Medulla oblongata (tissue), 1 donor: ENCODE results near the gene RASSF5.

ENCODE experiments used
- DNase-seq: peaks from one replicate; pipeline ENCODE4 v3.0.0-alpha.2; 2015; ENCODE audit errors: extremely low spot score

RASSF5 gene

DNA sequence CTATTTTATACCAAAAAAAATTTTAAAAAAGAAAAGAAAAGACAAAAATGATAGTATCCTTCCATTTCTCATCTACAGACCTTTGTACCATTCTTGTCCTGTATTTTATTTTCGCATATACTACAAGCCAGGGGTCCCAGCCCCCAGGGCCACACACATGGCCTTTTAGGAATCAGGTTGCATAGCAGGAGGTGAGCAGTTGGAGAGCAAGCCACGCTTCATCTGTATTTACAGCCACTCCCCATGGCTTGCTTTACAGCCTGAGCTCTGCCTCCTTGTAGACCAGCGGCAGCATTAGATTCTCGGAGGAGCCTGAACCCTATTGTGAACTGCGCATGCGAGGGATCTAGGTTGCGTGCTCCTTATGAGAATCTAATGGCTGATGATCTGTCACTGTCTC lies 39.8 kb downstream of the RASSF5 start:
- no peak for DNase-seq

DNA sequence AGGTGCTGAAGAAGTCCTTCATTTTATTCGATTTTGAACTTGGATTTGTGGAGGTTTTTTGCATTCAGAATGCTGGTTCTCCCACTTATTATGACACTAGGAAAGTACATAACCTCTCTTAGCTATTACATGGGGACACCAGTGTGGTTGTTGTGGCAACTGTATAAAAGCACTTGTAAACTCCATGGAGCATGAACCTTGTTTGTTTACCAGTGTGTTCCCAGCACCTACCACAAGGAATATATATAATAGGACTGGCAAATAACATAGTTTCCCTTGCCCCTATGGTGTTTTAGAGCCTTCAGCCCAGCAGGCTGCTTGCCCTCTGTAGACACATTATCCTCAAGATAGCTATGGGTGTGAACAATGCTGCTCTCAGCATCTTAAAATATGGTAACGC lies 43.1 kb downstream of the RASSF5 start:
- no peak for DNase-seq

DNA sequence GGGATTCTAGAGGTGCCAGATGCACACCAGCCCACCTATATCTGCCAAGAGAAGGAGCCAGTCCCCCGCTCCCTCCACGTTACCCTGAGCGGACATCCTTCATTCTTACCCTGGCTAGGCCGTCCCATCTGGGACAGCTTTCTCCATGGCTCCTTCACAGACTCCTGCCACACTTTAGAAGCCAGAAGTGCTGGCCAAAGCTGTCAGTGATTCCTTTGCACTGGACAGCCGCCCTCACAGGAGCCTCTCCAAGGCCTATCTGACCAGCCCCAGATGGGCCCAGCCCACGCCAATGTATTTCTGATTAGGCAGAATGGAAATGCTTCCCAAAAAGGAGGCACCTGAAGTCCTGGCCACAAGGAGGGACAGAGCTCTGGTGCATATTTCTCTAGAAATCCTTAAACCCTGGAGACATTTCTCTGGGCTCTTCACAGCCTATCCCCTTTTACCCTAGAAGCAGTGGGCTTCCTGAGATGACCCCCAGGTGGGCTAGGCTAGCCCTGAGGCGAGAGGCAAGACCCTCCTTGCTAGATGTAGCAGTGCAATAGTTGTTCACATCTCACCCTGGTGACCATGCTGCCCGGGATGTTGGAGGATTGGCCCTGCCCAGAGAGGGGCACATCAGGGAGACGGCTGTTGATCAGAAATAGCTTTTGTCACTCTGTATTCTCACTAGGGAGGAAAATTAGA lies 44.1 kb downstream of the RASSF5 start:
- no peak for DNase-seq

DNA sequence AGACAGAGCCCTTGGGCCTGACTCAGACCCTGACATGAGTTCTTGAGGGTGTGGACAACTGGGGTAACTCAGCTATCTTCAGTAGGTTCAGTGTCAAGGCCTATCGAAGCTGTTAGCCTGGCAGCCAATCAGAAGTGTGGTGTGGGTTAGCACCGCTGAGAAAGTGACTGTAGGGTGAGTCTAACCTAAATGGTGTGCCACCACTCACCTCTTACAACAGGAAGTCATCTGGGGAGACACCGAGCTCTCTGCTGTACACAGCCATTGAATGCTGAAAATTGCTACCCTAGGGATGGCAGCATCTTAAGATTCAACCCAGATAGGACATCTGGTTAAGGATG lies 44.6 kb downstream of the RASSF5 start:
- no peak for DNase-seq

DNA sequence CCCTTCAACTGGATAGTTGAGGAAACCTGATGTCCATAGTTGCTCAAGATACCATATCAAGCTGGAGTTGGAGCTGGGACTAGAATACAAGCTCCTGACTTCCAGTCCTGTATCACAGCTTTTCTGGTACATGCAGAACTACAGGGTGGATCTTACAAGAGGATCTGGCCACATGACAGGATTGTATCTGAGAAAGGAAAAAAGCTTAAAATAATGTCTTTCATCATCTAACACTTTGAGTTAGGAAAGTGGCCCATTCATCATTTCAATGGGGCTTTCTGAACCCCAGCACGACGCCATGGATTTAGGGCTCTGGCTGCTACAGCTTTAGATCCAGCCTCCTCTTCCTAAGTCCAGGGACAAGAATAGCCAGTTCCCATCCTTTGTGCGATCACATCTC lies 46.9 kb downstream of the RASSF5 start:
- no peak for DNase-seq

DNA sequence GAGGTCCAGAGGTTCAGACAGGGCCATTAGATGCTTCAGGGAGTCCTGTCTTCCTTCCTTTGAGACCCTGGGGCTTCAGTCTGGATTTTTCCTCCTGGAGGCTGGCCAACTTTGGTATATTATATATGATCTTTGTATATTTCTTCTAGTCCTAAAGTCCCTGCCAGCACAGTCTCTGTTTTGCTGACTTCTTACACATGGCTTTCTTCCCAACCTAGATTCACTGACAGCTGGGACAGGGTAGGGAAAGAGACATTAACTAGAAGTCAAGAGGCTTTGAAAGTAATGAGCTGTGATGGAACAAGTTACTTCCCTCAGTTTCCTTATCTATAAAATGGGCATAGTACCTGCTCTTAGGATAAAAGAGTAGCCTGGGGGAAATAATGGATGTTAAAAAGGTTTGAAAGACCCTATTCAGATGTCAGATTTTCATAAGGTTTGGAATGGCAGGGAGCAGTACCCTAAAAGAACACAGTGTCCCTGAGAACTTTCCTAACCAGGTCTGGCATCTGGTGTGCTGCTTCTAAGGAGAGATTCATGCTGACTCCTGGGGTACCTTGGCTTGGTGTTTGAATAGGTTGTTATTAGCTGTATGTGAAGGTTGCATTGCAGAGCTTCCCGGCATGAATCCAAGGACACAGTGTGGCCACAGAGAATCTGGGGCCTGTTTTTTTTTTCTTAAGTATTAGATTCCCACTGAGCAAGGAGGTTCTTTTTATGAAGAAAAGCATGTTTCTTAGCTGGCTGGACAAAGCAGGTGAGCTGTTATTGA lies 47.6 kb downstream of the RASSF5 start:
- DNase-seq: no peak

DNA sequence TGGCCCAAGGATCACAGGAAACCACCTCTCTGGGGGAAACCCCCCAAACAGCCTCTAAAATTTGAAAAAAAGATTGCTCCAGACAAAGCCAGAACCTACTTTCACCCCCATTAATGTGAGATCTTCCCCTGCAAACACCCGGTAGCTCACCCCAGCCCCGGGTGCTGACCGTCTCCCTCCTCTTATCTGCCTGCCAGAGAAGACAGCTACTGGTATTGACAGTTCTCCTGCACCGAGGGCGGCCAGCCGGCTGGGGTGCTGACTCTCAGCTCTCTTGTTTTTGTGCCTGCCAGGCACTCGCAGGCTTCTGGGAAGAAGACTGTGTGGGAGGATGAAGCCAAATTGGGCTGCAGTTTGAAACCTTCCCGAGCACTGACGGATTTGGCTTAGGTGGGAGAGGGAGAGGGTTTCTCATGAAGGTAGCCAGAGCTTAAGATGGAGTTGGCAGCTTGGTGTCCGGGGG lies 48.2 kb downstream of the RASSF5 start:
- peak; percentile 52 for DNase-seq

DNA sequence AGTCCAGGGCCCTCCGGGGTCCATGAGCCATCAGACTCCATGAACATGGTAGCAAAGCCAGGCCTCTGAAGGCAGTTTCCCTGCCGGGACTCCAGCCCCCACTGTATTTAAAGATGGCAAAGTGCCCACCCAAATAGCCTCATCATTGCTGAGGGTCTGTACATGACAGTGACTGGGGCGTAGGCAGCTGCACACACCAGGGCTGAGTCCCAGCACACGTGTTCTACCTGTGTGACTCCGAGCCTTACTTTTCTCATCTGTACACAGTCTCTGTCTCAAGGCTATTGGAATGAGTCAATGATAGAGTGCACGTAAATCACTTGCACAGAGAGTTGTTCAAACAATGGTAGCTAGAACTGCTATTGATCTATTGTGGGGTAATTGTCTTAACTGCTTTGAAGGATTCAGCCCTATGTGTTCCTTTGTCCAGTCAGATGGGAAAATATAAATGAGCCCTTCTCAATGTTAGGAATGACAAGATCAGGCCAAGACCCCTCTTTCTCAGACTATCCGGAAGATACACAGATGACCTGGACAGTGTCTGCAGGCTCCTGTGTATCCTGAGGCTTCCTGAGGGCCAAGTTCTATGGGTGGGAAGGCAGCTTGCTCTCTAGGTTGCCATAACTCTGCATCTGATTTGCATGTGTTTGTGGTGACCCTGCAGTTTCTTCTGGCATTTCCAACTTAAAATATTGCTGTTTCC lies 48.9 kb downstream of the RASSF5 start:
- no peak for DNase-seq

DNA sequence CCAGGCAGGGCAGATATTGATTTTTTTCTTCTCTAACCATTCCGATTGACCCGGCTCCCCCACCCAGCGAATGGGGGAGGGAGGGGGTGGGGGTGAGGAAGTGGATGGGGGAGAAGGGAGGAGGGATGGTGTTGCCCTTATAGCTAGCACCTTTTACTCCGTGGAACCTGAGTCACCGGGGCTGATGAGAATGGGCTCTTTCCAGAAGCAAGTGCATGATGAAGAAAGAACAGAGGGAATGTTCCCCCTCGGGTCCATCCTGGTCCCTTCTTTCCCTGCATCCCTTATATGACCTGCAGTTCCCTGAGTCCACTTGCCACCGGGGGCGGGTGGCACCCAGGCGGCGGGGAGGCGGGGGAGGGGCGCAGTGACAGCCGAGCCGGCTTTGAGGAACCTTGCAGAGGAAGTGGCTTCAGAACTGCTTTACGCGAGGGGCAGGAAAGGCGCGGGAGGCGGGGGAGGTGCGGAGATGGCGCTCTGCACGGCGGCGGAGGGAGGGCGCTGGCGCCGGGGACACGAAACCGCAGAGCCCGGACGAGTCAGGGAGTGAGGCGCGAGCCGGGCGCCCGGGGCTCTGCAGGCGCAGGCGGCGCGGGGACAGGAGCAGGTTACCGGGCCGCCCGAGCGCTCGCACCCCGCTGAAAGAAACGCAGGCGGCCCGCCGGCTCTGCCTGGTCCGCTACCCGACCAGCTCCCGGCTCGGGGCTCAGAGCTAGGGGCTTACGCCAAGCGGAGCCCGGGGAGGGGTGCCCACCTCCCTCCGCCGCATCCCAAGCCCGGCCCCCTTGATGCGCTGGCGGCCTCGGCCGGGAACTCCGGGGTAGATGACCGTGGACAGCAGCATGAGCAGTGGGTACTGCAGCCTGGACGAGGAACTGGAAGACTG lies 49.7 kb downstream of the RASSF5 start:
- peak; percentile 78 for DNase-seq

DNA sequence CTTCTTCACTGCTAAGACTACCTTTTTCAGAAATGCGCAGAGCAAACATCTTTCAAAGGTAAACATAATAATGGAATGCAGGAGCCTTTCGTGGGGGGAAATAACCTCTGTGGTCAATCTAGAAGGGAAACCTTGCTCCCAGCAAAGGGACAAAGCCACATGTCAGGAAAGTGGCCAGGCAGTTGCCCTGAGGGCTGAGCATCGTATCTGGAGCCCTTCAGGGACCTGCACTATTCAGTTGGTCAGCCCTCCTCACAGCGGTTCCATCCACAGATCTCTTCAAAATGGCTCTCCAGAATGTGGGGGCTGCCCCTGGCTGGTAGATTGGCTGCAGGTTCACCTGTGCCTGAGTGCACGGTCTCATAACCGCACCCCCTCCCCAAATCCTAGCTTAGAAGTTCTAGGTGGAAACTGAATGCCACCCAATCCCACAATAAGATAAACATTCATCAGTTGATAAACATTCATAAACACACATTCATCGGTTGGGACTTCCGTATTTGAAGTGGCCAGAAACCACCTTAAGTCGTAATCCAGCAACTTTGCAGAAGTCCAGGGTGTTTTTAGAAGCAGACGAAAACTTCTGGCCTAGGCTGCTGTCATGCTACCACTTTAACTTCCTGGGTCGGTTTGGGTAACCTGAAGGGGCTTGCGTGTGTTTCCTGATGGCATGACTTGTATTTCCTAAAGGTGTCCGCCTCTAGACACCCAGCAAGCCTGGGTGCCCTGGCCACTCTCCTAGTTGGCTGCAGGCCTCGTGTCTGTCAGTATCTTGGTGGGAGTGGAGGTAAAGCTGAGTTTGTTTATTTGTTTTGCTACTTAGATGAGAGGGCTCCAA lies 50.5 kb downstream of the RASSF5 start:
- DNase-seq: peak; percentile 47

DNA sequence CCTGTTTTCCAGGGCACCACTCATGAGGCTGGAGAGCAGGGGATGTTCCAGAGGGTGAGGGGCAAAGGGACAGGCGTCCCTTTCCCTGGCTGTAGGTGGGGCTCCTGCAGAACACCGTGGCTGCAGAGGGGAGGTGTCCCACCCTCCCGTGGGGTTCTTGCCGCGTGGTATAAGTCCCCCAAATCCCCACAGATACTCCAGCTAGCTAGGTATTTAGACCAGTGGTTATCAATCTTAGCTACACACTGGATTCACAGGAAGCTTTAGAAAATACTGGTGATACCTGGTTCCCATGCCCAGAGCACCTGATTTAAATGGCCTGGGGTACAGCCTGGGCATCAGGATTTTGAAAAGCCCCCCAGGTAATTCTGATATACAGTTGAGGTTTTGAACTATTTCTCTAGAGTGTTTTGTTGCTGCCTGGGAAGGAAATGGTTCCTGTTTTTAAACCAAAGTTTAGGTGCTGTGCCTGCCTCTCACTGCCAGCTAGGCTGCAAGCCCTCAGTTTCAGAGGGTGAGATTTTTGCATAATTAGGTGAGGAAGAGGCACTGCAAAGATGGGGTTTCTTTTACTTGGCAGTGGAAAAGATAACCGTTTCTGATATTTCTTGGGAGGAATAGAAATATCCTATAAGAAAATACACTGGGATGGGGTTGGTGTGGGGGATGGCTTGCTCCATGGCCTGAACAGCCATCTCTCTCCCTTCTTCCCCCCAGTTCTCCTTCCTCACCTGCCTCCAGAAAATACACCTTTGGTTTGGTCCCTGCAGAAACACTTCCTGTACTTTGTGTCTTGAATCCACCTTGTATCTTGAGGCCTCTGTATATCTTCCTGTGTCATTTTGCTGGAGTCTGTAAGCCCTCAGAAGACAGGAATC lies 51.7 kb downstream of the RASSF5 start:
- no peak for DNase-seq

DNA sequence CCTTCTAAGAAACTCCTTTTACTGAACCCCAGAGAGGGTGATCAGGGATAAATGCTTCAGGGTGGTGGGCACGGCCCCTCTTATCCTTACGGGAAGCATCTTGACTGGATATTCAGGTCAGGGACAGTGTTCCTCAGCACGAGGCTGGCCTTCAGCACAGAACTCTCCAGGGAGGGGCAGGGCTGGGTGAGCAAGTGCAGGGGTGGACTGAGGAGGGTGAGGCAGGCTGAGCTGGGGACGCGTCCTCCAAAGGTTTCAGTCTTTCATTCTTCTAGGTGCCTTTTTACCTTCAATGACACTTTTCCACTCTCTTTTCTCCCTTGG lies 52.3 kb downstream of the RASSF5 start:
- no peak for DNase-seq

DNA sequence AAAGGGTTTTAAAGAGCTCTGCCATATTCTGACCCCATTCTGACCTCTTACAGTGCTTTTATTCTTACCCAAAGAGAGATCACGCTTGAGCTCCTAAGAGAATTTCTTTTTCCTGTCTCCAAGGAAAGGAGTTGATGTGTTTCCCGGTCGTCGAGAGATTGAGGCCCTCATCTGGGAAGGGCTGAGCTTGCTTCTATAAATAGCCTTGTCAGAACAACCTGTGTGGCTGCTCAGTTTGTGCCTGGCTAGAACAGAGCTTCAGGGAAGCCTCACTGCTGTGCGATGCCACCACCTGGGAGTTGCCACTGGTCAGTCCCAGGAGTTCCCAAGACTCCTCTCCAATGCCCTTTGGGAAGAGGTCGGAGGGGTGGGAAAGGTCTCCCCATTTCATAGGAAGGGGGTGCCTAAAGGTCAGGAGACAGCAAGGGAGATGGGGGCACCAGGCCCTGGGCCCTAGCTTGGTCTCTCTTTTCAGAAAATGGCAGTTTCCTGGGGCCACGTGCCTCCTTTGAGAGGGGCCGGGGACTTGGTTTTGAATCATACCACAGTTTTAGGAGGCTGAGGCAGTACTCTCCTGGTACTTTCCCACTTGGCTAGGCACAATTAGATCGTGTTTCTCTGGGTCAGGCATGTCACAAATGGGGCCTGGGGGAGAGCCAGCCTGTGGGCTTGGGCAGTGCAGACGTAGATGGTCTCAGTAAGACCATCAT lies 52.8 kb downstream of the RASSF5 start:
- DNase-seq: no peak

DNA sequence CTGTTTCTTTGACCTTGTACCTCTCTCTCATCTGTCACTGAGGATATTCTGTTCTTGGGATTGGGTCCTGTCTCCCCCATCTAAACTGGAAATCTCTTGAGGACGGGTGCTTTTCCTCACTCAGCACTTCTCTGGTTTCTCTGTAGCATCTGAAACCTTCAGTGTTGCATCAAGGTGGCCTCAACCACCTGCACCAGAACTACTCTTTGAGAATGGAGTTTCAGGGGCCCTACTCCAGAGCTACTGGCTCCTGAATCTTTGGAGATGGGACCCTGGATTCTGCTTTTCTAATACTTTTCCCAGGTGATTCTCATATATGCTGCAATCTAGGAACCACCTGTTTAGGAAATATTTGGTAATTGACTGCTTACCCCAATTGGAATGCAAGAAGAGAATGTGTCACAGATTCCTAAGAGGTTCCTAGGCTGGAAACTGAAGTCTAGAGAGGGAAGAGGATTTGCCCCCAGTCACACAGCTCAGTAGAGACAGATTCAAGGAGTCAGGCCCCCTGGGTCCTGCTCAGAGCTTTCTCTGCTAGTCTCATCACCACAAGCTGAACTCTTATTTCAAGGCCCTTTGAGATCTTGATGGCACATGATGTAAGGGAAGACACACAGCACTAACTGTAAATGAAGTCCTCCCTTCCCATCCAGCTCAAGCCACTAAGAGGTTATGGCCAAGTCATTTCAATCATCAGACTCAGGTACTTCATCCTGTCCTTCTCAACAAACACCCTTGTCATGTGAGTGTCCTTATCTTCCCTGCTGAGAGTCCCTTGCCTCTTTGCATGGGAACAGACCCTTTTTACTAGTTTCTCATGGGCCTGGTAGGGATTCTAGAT lies 56.3 kb downstream of the RASSF5 start:
- no peak for DNase-seq

DNA sequence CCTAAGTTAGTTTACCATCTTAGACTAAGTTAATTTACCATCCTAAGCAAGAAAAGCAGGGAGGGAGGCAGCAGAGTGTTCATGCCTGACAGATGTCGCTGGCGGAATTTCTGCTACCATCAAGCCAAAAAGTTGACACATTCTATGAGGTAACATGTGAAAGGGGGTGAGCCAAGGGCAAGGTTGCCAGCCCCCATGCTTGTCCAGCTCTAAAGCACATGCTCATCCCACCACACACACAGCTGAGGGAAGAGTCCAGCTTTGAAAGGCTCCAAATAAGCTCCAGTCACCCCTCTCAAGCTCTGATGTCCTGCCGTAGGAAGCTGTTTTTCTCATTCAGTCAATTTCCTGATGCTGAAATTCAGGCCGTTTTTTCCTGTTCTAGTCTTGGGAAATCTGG lies 58.7 kb downstream of the RASSF5 start:
- no peak for DNase-seq

DNA sequence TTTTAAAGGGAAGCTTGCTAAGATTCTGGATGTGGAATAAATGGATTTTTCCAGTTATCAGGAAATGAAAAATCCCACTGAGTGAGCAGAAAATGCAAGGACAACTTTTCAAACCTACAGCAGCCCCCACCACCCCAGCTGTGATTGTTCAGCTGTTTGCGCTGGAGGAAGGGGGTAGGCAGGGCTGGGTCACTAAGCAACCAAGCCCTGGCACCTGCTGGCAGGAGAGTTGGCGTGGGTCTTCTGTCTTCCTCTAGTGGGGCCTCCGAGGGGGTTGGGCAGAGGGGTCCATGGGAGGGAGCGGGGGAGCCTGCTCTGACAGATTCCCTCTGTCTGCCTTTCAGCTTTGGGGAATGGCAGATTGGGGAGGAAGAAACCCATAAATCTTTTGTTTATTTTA lies 59.7 kb downstream of the RASSF5 start:
- DNase-seq: no peak

DNA sequence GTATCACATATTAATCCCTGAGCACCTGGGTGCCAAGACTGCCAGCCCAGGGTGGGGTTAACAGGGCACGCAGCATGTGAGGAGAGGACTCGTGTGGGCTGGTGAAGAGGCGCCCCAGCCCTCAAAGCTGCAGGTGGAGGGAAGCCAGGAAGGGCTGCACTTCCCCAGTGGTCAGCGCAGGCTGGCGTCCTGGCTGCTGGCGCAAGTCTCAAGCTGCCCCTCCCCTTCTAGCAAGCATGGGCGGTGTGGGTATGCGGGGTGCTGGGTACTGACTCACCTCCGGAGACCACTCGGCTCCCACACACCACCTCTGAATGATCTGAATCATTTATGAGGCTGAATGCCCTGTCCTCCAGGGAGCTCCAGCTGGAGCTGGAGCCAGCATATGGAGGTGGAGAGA lies 60.9 kb downstream of the RASSF5 start:
- DNase-seq: no peak

DNA sequence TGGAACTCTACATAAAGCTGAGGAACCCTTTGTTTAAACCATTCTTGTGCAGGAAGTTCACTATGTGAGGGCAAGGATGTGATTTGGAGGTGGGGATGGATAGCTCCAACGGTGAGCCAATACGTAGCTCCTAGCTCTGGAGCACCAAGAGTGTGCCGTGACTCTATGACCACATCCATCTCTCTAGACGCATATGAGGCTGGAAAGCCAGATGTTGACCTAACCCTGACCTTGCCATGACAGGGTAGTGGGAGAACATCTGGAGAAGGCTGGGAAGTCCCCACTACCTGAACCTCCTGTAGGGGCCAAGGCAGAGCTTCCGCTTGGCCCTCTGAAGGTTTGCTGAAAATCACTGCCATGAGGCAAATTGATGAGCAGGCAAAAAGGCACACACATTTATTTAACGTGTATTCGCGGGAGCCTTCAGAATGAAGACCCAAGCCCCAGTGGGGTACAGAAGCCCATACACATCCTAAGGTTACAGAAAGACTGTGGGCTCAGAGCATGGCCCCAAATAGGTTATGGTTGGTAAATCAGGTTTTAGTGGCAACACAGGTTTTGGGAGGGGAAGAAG lies 61.5 kb downstream of the RASSF5 start:
- no peak for DNase-seq
